HEK293 (cell line): Measurements from ENCODE around the gene MX1.

Source experiments
- ELK4 ChIP-seq: IDR thresholded peaks from 2 replicates; pipeline ENCODE4 v1.6.1; 2011; ENCODE audit warnings: mild to moderate bottlenecking, low read depth, low read length, borderline replicate concordance
- HOXC10 ChIP-seq: sonication (generic); formaldehyde crosslinking; IDR thresholded peaks from 2 replicates; pipeline ENCODE4 v1.8.1; 2023; ENCODE audit warnings: mild to moderate bottlenecking, missing genetic modification reagents
- HOXD13 ChIP-seq: sonication (generic); formaldehyde crosslinking; IDR thresholded peaks from 2 replicates; pipeline ENCODE4 v1.8.0; 2022; ENCODE audit warnings: missing genetic modification reagents, borderline replicate concordance
- KLF10 ChIP-seq: fragments of 450-650 bp; IDR thresholded peaks from 2 replicates; pipeline ENCODE4 v1.5.1; 2018; ENCODE audit warnings: missing biosample characterization, mild to moderate bottlenecking, missing genetic modification characterization
- KLF16 ChIP-seq: fragments of 450-650 bp; formaldehyde crosslinking; IDR thresholded peaks from 2 replicates; pipeline ENCODE4 v1.5.1; 2017; ENCODE audit warnings: missing biosample characterization, missing genetic modification characterization
- MZF1 ChIP-seq: fragments of 450-650 bp; formaldehyde crosslinking; IDR thresholded peaks from 2 replicates; pipeline ENCODE4 v1.5.1; 2017; ENCODE audit warnings: missing biosample characterization, missing genetic modification characterization, borderline replicate concordance
- OSR2 ChIP-seq: fragments of 450-650 bp; formaldehyde crosslinking; IDR thresholded peaks from 2 replicates; pipeline ENCODE4 v1.5.1; 2016; ENCODE audit warnings: missing biosample characterization, missing genetic modification characterization
- PRDM4 ChIP-seq: fragments of 450-650 bp; formaldehyde crosslinking; IDR thresholded peaks from 2 replicates; pipeline ENCODE4 v1.5.1; 2017; ENCODE audit warnings: missing biosample characterization, missing genetic modification characterization
- SCRT1 ChIP-seq: fragments of 450-650 bp; formaldehyde crosslinking; IDR thresholded peaks from 2 replicates; pipeline ENCODE4 v1.5.1; 2016; ENCODE audit warnings: missing biosample characterization, missing genetic modification characterization, borderline replicate concordance
- TSHZ1 ChIP-seq: fragments of 450-650 bp; formaldehyde crosslinking; IDR thresholded peaks from 2 replicates; pipeline ENCODE4 v1.5.1; 2016; ENCODE audit warnings: missing biosample characterization, missing genetic modification characterization, borderline replicate concordance
- ZBTB10 ChIP-seq: fragments of 450-650 bp; formaldehyde crosslinking; IDR thresholded peaks from 2 replicates; pipeline ENCODE4 v1.5.1; 2016; ENCODE audit warnings: missing biosample characterization, missing genetic modification characterization
- ZNF138 ChIP-seq: fragments of 450-650 bp; formaldehyde crosslinking; IDR thresholded peaks from 2 replicates; pipeline ENCODE4 v1.5.1; 2016; ENCODE audit warnings: missing biosample characterization, missing genetic modification characterization, borderline replicate concordance
- ZNF214 ChIP-seq: fragments of 450-650 bp; formaldehyde crosslinking; IDR thresholded peaks from 2 replicates; pipeline ENCODE4 v1.5.1; 2017; ENCODE audit warnings: missing biosample characterization, mild to moderate bottlenecking, missing genetic modification characterization, borderline replicate concordance
- ZNF223 ChIP-seq: fragments of 450-650 bp; formaldehyde crosslinking; IDR thresholded peaks from 2 replicates; pipeline ENCODE4 v1.5.1; 2016; ENCODE audit warnings: missing biosample characterization, missing genetic modification characterization
- ZNF24 ChIP-seq: fragments of 450-650 bp; formaldehyde crosslinking; IDR thresholded peaks from 2 replicates; pipeline ENCODE4 v1.5.1; 2016; ENCODE audit warnings: missing biosample characterization, missing genetic modification characterization
- ZNF26 ChIP-seq: fragments of 450-650 bp; formaldehyde crosslinking; IDR thresholded peaks from 2 replicates; pipeline ENCODE4 v1.5.1; 2016; ENCODE audit warnings: missing biosample characterization, missing genetic modification characterization
- ZNF266 ChIP-seq: fragments of 450-650 bp; formaldehyde crosslinking; IDR thresholded peaks from 2 replicates; pipeline ENCODE4 v1.5.1; 2016; ENCODE audit warnings: missing biosample characterization, missing genetic modification characterization, low read depth
- ZNF362 ChIP-seq: fragments of 450-650 bp; formaldehyde crosslinking; IDR thresholded peaks from 2 replicates; pipeline ENCODE4 v1.5.1; 2016; ENCODE audit warnings: missing biosample characterization, missing genetic modification characterization
- ZNF449 ChIP-seq: fragments of 450-650 bp; formaldehyde crosslinking; IDR thresholded peaks from 2 replicates; pipeline ENCODE4 v1.5.1; 2017; ENCODE audit warnings: missing biosample characterization, mild to moderate bottlenecking, missing genetic modification characterization, moderate library complexity
- ZNF48 ChIP-seq: fragments of 450-650 bp; formaldehyde crosslinking; IDR thresholded peaks from 2 replicates; pipeline ENCODE4 v1.5.1; 2016; ENCODE audit warnings: missing biosample characterization, missing genetic modification characterization
- ZNF549 ChIP-seq: fragments of 450-650 bp; IDR thresholded peaks from 2 replicates; pipeline ENCODE4 v1.5.1; 2018; ENCODE audit warnings: missing biosample characterization, missing genetic modification characterization, mild to moderate bottlenecking, inconsistent platforms, moderate library complexity
- ZNF624 ChIP-seq: fragments of 450-650 bp; formaldehyde crosslinking; IDR thresholded peaks from 2 replicates; pipeline ENCODE4 v1.5.1; 2017; ENCODE audit warnings: missing biosample characterization, missing genetic modification characterization
- ZNF654 ChIP-seq: fragments of 450-650 bp; formaldehyde crosslinking; IDR thresholded peaks from 2 replicates; pipeline ENCODE4 v1.5.1; 2016; ENCODE audit warnings: low read depth, missing biosample characterization, missing genetic modification characterization
- ZNF776 ChIP-seq: fragments of 450-650 bp; formaldehyde crosslinking; IDR thresholded peaks from 2 replicates; pipeline ENCODE4 v1.5.0; 2017; ENCODE audit warnings: missing biosample characterization, missing genetic modification characterization, borderline replicate concordance

MX1 gene

GRCh38 chr21:41419921-41420862 lies 5.8 kb upstream of the MX1 start (continued):
- TF ChIP-seq SCRT1 (tag by site-specific recombination) (no peak), OSR2 (tag by site-specific recombination) (no peak), ZNF624 (tag by site-specific recombination) (no peak), MZF1 (tag by site-specific recombination) (no peak), HOXD13 (CRISPR knock-in tag) (no peak), ZNF362 (tag by site-specific recombination) (no peak), ZNF266 (tag by site-specific recombination) (no peak), ZNF26 (tag by site-specific recombination) (no peak), TSHZ1 (tag by site-specific recombination) (no peak), ZNF138 (tag by site-specific recombination) (no peak), ZNF48 (tag by site-specific recombination) (no peak), ZNF214 (no peak), ELK4 (no peak), ZNF776 (tag by site-specific recombination) (no peak), ZNF549 (tag by site-specific recombination) (no peak), PRDM4 (no peak), ZNF24 (no peak), ZNF654 (tag by site-specific recombination) (no peak), HOXC10 (no peak), ZNF223 (tag by site-specific recombination) (no peak), ZBTB10 (tag by site-specific recombination) (no peak), KLF10 (tag by site-specific recombination) (peak; percentile 89), ZNF449 (no peak), KLF16 (tag by site-specific recombination) (0 out of 2 replicates have a peak, but pooled peaks have one; percentile 39)
